Osteoblast (primary cell): ENCODE data around the gene CACNB2. TPM values are rescaled to one million over a fixed set of nuclear protein-coding genes. Genes with fewer than 3 reads are reported as not detected.
"Not testable (repeated sequence)": the region's sequence is repeated elsewhere in the genome, so short reads cannot be mapped to it uniquely, and the experiment has no call there.

ENCODE experiments used
- DNase-seq: peaks from one replicate; pipeline ENCODE4 v3.0.0; 2011; ENCODE audit warnings: low spot score, mixed read lengths; ENCODE audit not compliant: insufficient read length; ENCODE audit errors: missing footprints
- H2AFZ ChIP-seq: 2 replicates; pipeline ENCODE4 v1.6.0; 2011; ENCODE audit warnings: mild to moderate bottlenecking, low read length
- H3K27ac ChIP-seq: 2 replicates; pipeline ENCODE4 v1.5.1; 2011; ENCODE audit warnings: mild to moderate bottlenecking, low read depth, low read length, moderate library complexity
- H3K27me3 ChIP-seq: 2 replicates; pipeline ENCODE4 v1.6.0; 2012; ENCODE audit warnings: mild to moderate bottlenecking, control low read depth, inconsistent platforms, low read length, moderate library complexity; ENCODE audit not compliant: insufficient read depth
- H3K36me3 ChIP-seq: 2 replicates; pipeline ENCODE4 v1.5.1; 2011; ENCODE audit warnings: mild to moderate bottlenecking, low read length, control low read depth, moderate library complexity; ENCODE audit not compliant: insufficient read depth
- H3K4me1 ChIP-seq: 2 replicates; pipeline ENCODE4 v1.5.1; 2011; ENCODE audit warnings: mild to moderate bottlenecking, low read length, control low read depth, moderate library complexity; ENCODE audit not compliant: insufficient read depth
- H3K4me2 ChIP-seq: 2 replicates; pipeline ENCODE4 v1.6.0; 2011; ENCODE audit warnings: mild to moderate bottlenecking, low read length; ENCODE audit not compliant: insufficient read depth
- H3K4me3 ChIP-seq: fragments of 200-600 bp; sonication (generic); 3 replicates; pipeline ENCODE4 v1.5.1; 2012; ENCODE audit warnings: mild to moderate bottlenecking, low read length, inconsistent platforms; ENCODE audit not compliant: insufficient read depth
- H3K79me2 ChIP-seq: 2 replicates; pipeline ENCODE4 v1.6.0; 2012; ENCODE audit warnings: mild to moderate bottlenecking, low read length, control low read depth, inconsistent platforms; ENCODE audit not compliant: insufficient read depth
- H3K9me3 ChIP-seq: 2 replicates; pipeline ENCODE4 v1.5.1; 2011; ENCODE audit warnings: low read depth, low read length, control low read depth
- H4K20me1 ChIP-seq: 2 replicates; pipeline ENCODE4 v1.6.0; 2012; ENCODE audit warnings: mild to moderate bottlenecking, low read length, control low read depth; ENCODE audit not compliant: insufficient read depth
- CTCF ChIP-seq: IDR thresholded peaks from 2 replicates; pipeline ENCODE4 v1.5.1; 2011; ENCODE audit warnings: mild to moderate bottlenecking, low read depth, low read length, moderate library complexity; ENCODE audit errors: extremely low read depth
- total RNA-seq: library from RNA; depleted of rRNA; stranded (reverse); fragments of >200 nt; gene quantifications from 2 replicates; pipeline ENCODE4 v1.2.3, GENCODE V29; 2012

CACNB2 gene
- total RNA-seq, 1 donor: under 0.01 TPM

- no peak overlapping the region for H3K27ac ChIP-seq
- H3K27me3 ChIP-seq: peaks cover 21% of the 10 kb centered on the region
- H3K36me3 ChIP-seq: no peaks in the 10 kb centered on the region
- no peak overlapping the region for H3K4me2 ChIP-seq
- no peak for DNase-seq
- no peaks in the 10 kb centered on the region for H3K79me2 ChIP-seq
- TF ChIP-seq CTCF: no peak
- H4K20me1 ChIP-seq: no peaks in the 10 kb centered on the region
- H3K4me3 ChIP-seq: no peak overlapping the region
- no peaks in the 10 kb centered on the region for H3K9me3 ChIP-seq
- H2AFZ ChIP-seq: no peak overlapping the region
- H3K4me1 ChIP-seq: no peaks in the 10 kb centered on the region
These were observed 63.2 kb downstream of the CACNB2 start for GRCh38 chr10:18203471-18203870.

GRCh38 chr10:18204039-18204835 is 64.0 kb downstream of the CACNB2 start:
- DNase-seq: no peak
- Histone ChIP-seq H2AFZ (no peak overlapping the region), H3K9me3 (no peaks in the 10 kb centered on the region), H3K27ac (no peak overlapping the region), H4K20me1 (no peaks in the 10 kb centered on the region), H3K4me1 (no peaks in the 10 kb centered on the region), H3K4me3 (no peak overlapping the region), H3K36me3 (no peaks in the 10 kb centered on the region), H3K27me3 (peaks cover 26% of the 10 kb centered on the region), H3K79me2 (no peaks in the 10 kb centered on the region), H3K4me2 (no peak overlapping the region)
- no peak for TF ChIP-seq CTCF

GRCh38 chr10:18205098-18205834 is 65.0 kb downstream of the CACNB2 start:
- DNase-seq: no peak

GRCh38 chr10:18208186-18208585 is 68.0 kb downstream of the CACNB2 start:
- not testable (repeated sequence) for H3K4me1 ChIP-seq, H3K79me2 ChIP-seq, H3K27ac ChIP-seq, H3K36me3 ChIP-seq, H3K9me3 ChIP-seq, H3K4me2 ChIP-seq, H2AFZ ChIP-seq, H4K20me1 ChIP-seq, DNase-seq, H3K4me3 ChIP-seq
- H3K27me3 ChIP-seq: peaks cover 13% of the 10 kb centered on the region

More at GRCh38 chr10:18205098-18205834, 65.0 kb downstream of the CACNB2 start:
- Histone ChIP-seq H3K27ac (no peak overlapping the region), H3K36me3 (no peaks in the 10 kb centered on the region), H2AFZ (no peak overlapping the region), H3K9me3 (no peaks in the 10 kb centered on the region), H3K4me3 (no peak overlapping the region), H3K4me2 (no peak overlapping the region), H3K27me3 (peaks cover 26% of the 10 kb centered on the region), H4K20me1 (no peaks in the 10 kb centered on the region), H3K79me2 (no peaks in the 10 kb centered on the region), H3K4me1 (no peaks in the 10 kb centered on the region)
- no peak for TF ChIP-seq CTCF
